LNCAP (cell line): Measurements from ENCODE around the gene DIPK1C.

Experiments used
- CTCF ChIP-seq: fragments of 450-650 bp; IDR thresholded peaks from 2 replicates; pipeline ENCODE4 v1.5.1; 2017; ENCODE audit warnings: mild to moderate bottlenecking

The DIPK1C gene

GRCh38 chr18:74498712-74499627 lies 41.9 kb upstream of the DIPK1C start:
- TF ChIP-seq CTCF: no peak

GRCh38 chr18:74497778-74498177 lies 40.7 kb upstream of the DIPK1C start:
- TF ChIP-seq CTCF: no peak

GRCh38 chr18:74497324-74497676 lies 40.2 kb upstream of the DIPK1C start:
- TF ChIP-seq CTCF: no peak

GRCh38 chr18:74496508-74497323 lies 39.6 kb upstream of the DIPK1C start:
- TF ChIP-seq CTCF: no peak

GRCh38 chr18:74495581-74496507 lies 38.7 kb upstream of the DIPK1C start, which contains the start of gene CNDP2:
Gene CNDP2 (plus strand): TSS chr18:74496363. CDS start chr18:74499974, 3,611 bp downstream.
- no peak for TF ChIP-seq CTCF

GRCh38 chr18:74494514-74494913 lies 37.4 kb upstream of the DIPK1C start:
- TF ChIP-seq CTCF: no peak

GRCh38 chr18:74493689-74494088 lies 36.6 kb upstream of the DIPK1C start:
- TF ChIP-seq CTCF: peak; percentile 66
